K562 (cell line): ENCODE results near the gene PARP15. TPM values are rescaled to one million over a fixed set of nuclear protein-coding genes. Genes with fewer than 3 reads are reported as not detected.

ENCODE experiments used
- ARHGAP35 ChIP-seq: fragments of 450-650 bp; IDR thresholded peaks from 2 replicates; pipeline ENCODE4 v1.6.1; 2018; ENCODE audit not compliant: partially characterized antibody
- CHD2 ChIP-seq: IDR thresholded peaks from 2 replicates; pipeline ENCODE4 v1.6.1; 2011; ENCODE audit warnings: low read depth, low read length
- LARP7 ChIP-seq: fragments of 450-650 bp; IDR thresholded peaks from 2 replicates; pipeline ENCODE4 v1.6.1; 2016
- RBBP5 ChIP-seq: fragments of 200-600 bp; sonication (generic); IDR thresholded peaks from 2 replicates; pipeline ENCODE4 v1.6.1; 2012; ENCODE audit warnings: borderline replicate concordance, mild to moderate bottlenecking, low read length, control low read depth, inconsistent platforms; ENCODE audit not compliant: insufficient read depth, poor library complexity, severe bottlenecking
- RBFOX2 ChIP-seq: fragments of 200-400 bp; formaldehyde crosslinking; IDR thresholded peaks from 2 replicates; pipeline ENCODE4 v1.6.1; 2017; ENCODE audit warnings: low read depth, mild to moderate bottlenecking, low read length, moderate library complexity
- RBM25 ChIP-seq: fragments of 200-400 bp; formaldehyde crosslinking; IDR thresholded peaks from 2 replicates; pipeline ENCODE4 v1.6.1; 2018; ENCODE audit warnings: low read length, low read depth, moderate library complexity; ENCODE audit not compliant: severe bottlenecking
- UBTF ChIP-seq, 2 experiments: IDR thresholded peaks; 2 replicates each; pipeline ENCODE4 v1.6.1; 2012; ENCODE audit warnings: improper control_type of control experiment in 2 of 2, low read depth in 2 of 2, low read length in 2 of 2, borderline replicate concordance in 1 of 2
- ZNF146 ChIP-seq: IDR thresholded peaks from one replicate; pipeline ENCODE4 v1.6.1; 2018; ENCODE audit warnings: missing compliant biosample characterization; ENCODE audit not compliant: unreplicated experiment
- ZNF449 ChIP-seq: fragments of 250-450 bp; sonication (Bioruptor Pico); IDR thresholded peaks from 2 replicates; pipeline ENCODE4 v1.8.0; 2022; ENCODE audit warnings: moderate library complexity, mild to moderate bottlenecking, inconsistent platforms
- polyA plus RNA-seq, 8 experiments: library from polyadenylated mRNA; depleted of rRNA in 4 of 8; stranded (reverse) in 5 of 8; unstranded in 3 of 8; fragments of >200 nt; fragmentation: Nextera tagmentation in 2 of 8; fragmentation: Illumina TruSeq in 1 of 8; extraction: Ambion mirVana in 2 of 8; extraction: Trizol in 1 of 8; gene quantifications; 2 replicates each; pipeline versions ENCODE4 v1.2.1 to v1.2.3, GENCODE V29; 2011 to 2014; ENCODE audit warnings: inconsistent platforms in 1 of 8, missing spikeins in 1 of 8
- total RNA-seq, 7 experiments: library from RNA; depleted of rRNA in 6 of 7; stranded (reverse); fragments of >200 nt in 6 of 7; fragmentation: Illumina TruSeq in 2 of 7; extraction: Trizol in 2 of 7; gene quantifications; 2 replicates each; pipeline versions ENCODE4 v1.2.1 to v1.2.3, GENCODE V29; 2011 to 2021; ENCODE audit warnings: low replicate concordance in 1 of 7

Gene PARP15
- total and polyA plus RNA-seq, 9 of the 15 experiments (the other 6 are each of a cell fraction or from before 2014, with no cell fraction given) = 0.05 to 0.40 (median 0.13) TPM

DNA sequence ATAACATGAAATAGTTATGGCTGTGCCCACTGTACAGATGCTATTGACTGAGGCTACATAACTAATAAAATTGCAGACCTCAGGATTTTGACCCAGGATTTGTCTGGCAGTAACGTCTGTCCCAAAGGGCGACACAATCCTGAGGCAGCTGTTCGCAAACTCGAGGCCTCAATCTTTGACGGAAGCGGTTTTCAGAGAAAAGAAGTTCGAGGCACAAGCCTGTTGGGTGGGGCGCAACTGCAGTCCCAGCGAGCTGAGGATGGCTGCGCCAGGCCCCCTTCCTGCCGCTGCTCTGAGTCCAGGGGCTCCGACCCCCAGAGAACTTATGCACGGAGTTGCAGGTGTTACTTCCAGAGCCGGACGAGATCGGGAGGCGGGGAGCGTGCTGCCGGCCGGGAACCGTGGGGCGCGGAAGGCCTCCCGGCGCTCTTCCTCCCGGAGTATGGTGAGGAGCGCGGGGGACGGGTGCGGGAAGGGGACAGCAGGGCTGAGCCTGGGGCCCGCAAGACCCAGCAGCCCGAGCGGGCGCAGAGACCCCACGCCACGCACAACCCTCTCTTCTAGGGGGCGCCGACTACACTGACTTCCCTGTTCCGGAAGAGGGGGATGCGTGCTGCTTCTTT is at the start of gene PARP15 (continued):
- no peak for TF ChIP-seq ZNF449 (CRISPR knock-in tag)
- TF ChIP-seq CHD2 = no peak
- no peak for TF ChIP-seq RBBP5
- no peak for TF ChIP-seq LARP7
- TF ChIP-seq RBM25 = peak; percentile 54
- peak; percentile 54 for TF ChIP-seq RBFOX2
- TF ChIP-seq ZNF146 (CRISPR knock-in tag) = no peak
- no peak for TF ChIP-seq ARHGAP35
- TF ChIP-seq UBTF (IDR thresholded peaks at IDR 0.05; ENCODE audit: borderline replicate concordance in 1 of 2, low read depth in 2 of 2, low read length in 2 of 2) = 0 out of 4 replicates have a peak, but pooled peaks of 1 of the 2 experiments have one; percentile 48
